GM21515 (cell line): Measurements from ENCODE around the gene UGT2B11.
"Not testable (repeated sequence)": the region's sequence is repeated elsewhere in the genome, so short reads cannot be mapped to it uniquely, and the experiment has no call there.

Source experiments
- ATAC-seq: cut with Tn5 transposase; IDR thresholded peaks from one replicate; pipeline ENCODE4 v1.9.1; 2021; ENCODE audit not compliant: unreplicated experiment

UGT2B11 gene

DNA sequence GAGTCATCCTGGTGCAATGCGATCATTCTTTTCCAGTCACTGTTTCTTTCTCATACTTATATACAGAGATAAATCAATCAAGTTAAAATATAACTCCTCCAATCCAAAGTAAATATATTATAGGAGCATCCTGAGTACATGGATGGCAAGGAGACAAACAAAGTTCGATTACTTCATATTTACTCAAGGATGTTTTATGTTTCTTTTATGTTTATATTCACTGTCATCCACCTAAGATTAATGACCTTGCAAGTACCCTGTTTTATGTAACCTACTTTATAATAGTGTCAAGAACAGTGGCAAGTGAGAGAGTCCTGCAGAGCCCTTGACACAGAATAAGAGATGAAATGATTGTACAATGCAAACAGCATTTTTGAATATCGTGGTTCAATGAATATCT lies at the start of gene UGT2B11:
UGT2B11 (minus strand) TSS at position 33 of the 400 bp plus-strand sequence; CDS start at position 7, 26 bp downstream.
- no peak for ATAC-seq

DNA sequence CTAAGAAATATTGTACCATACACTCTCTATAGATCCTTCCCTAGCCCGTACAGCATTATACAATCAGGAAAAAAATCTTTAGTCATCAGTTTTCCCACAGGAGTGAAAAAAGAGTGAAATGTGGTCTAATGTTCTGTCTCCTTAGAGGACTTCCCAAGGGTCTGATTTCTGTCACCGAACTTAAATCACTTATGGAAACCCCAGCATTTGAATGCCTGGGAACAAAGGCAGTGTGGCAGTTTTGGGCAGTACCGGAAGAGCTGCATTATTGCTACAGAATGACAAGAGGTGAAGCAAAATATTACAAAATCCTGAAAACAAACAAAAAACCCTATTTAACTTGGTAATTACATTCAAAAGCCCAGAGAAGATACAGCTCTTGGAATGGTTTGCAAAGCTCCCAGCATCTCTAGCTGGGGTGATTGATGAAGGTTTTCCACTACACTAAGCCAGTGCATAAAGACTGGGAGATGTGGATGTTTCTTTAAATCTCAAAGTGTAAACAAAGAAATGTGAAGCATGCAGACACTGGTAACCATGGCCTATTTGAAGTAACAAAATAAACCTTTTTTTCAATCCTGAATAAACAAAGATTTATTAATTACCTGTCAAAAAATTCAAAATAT lies 38.7 kb upstream of the UGT2B11 start:
- ATAC-seq = not testable (repeated sequence)

DNA sequence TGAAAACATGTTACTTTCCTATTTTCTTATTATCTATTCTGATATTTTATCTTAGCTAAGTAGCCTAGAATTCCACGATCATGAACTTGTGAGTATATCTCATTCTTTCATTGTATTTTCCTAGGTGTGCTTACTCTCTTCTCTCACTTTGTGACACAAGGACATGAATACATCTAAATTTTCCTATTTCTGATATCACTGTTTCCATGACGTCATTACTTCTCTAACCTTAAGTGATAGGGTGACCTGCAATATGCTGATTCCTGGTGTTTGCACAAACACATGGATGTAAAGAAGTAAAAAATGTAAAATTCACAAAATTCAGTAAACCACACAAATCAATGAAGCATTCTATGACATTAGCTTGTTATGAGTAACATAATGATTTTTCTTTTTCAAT lies 36.3 kb upstream of the UGT2B11 start:
- ATAC-seq = not testable (repeated sequence)

DNA sequence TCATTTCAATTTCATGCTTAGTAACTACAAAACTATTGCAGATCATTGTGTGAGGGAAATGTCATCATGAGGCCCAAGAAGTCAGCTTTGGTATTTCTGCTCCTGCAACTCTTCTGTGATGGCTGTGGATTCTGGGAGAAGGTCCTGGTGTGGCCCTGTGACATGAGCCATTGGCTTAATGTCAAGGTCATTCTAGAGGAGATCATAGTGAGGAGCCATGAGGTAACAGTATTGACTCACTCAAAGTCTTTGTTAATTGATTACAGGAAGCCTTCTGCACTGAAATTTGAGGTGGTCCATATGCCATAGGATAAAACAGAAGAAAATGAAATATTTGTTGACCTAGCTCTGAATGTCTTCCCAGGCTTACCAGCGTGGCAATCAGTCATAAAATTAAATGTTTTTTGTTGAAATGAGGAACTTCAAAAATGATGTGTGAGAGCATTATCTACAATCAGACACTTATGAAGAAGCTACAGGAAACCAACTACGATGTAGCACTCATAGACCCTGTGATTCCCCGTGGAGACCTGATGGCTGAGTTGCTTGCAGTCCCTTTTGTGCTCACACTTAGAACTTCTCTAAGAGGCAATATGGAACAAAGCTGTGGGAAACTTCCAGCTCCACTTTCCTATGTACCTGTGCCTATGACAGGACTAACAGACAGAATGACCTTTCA lies 28.2 kb upstream of the UGT2B11 start:
- ATAC-seq = not testable (repeated sequence)

DNA sequence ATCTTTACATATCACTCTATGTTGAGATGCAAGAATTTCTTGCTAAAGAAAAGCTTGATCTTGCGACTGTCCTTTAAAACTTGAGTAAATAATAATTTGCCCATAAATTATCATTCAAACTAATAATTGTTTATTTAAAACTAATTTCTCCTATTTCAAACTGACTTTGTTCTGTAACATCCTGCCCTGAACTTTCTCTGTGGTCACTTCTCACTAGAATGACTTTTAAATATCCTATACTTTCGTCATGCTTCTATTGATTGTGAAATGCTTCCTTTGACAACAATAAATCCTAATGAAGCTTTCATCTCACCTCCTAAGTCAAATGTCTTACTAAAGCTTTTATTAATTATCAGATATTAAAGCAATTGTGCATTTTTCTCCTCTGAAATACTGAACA lies 27.2 kb upstream of the UGT2B11 start:
- not testable (repeated sequence) for ATAC-seq

DNA sequence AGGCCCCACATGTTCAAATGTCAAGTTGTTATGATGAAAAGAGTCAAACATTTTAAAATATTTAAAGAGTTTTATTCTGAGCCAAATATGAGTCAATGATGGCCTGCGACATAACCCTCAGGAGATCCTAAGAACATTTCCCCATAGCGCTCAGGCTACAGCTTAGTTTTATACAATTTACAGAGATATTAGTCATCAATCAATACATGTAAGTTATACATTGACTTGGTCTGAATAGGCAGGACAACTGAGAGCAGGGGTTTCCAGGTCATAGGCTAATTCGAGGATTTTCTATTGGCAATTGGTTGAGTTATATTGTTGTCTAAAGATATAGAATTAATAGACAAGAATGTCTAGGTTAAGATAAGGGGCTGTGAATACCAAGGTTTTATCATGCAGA lies 26.2 kb upstream of the UGT2B11 start:
- ATAC-seq = not testable (repeated sequence)

DNA sequence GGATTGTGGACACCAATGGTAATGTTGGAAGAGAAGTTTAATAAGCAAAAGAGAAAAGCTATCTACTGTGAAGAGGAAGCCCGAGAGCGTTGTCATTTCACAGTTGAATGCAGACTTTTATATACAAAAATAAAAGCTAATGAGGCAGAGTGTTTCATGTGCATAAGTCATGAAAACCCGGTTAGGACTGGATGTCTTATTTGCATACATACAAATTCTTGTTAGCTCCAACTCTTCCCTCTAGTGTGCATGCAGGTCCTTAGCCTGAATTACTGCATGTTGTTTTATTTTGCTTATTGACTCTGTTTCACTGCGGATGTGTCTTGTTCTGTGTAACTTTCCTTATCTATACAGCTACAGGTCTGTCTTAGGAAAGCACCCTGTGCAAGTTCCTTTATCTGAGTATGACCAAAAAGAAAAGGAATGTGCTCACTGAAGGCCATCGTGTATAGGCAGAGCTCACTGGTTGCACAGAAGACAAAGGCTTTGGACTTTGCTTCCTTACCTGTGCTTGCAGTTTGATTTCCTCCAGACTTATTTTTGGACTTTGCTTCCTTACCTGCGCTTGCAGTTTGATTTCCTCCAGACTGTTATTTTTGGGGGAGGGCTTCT lies 25.1 kb upstream of the UGT2B11 start:
- ATAC-seq = no peak

DNA sequence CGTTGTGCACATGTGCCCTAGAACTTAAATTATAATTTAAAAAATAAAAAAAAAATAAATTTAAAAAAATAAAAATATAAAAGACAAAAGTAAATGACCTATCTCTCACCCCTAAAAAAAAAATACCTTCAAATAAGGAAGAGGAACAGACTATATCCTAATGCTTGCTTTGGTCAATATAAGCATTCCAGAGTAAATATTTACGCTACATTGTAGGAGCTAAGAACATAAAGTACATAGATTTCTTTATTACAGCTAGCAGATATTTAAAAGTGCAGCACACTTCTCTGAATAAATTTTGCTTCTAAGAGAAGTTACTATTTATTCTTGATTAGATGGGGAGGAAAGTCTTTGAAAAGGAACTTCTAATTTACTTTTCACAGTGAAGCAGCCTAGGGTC lies 24.5 kb upstream of the UGT2B11 start:
- ATAC-seq = no peak

DNA sequence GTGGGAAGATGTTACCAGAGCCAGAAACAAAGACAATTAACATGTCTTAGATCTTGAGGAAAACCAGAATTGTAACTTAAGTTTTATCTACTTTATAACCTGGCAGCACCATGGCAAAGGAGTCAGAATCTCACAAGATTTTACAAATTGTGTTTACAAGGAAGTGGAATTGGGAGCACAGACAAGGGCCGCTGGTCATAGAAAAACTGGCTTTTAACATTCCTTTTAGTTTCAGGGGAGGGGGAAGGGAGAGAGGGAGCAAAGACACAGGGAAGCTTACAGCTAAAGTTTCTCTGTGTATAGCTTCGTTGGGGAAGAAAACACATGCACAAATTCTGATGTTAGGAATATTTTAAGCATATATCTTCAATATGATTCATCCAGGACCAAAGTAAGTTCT lies 10.3 kb upstream of the UGT2B11 start:
- ATAC-seq = no peak

DNA sequence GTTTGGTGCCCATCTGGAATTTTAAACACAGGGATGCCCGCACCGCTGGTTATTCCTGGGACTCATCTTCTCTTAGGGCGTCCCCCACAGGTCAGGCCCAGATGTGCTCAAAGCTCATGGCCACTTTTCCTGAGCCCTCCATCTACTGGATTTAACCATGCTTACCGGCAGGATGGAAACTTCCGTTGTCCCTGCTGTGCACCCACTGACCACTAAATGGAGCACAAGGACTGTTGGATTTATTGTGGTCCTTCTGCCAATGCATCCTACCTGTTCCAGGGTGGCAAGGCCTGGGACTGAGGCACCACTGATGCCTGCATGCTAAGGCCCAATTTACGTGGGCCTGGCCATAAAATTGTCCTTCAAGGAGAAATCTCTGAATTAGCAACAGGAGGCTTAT lies 8.7 kb upstream of the UGT2B11 start:
- not testable (repeated sequence) for ATAC-seq

DNA sequence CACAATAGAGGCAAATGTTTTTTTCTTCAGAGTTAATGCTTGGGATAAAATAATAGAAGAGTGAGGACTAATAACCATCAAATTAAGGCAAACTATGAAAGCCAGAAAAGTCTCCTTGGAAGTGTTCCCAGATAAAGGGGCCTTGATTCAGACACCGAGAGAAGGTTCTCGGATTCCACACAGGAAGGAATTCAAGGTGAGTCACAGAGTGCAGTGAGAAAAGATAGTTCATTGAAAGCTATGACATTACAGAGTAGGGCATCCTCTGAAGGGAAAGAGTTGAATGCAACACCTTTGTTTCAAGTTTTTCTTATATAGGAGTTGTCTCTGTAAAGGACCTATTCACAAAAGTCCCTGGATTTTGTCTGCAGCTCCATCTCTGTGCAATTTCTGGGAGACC lies 3.9 kb upstream of the UGT2B11 start:
- ATAC-seq = not testable (repeated sequence)

DNA sequence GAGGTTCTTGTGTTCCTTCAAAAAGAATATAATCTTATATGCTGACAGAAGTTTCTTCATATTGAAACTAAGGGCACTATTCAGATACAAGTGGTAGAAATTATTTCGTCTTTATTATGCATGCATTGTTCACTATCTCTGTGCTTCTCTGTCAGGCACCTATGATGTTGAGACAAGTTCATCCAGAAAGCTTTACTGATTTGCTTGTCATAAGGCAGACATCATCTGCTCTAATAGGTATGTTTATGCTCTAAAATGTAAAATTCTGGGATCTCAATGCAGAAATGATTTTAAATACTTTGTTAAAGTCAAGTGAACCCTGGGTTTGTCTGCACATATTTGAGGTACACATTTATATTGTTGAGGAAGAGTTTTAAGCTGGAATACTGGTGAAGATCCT lies 3.6 kb downstream of the UGT2B11 start:
- no peak for ATAC-seq

DNA sequence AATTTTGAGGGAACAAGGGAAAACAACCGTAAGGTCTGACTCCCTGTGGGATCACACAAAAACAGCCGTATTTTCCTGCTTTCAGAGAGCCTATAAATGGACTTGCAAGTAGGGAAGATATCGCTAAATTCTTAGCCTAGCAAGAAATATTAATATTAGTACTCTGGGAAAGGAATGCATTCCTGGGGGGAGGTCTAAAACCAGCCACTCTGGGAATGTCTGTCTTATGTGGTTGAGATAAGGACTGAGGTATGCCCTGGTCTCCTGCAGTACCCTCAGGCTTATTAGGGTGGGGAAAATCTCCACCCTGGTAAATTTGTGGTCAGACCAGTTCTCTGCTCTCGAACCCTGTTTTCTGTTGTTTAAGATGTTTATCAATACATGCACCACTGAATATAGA lies 16.0 kb downstream of the UGT2B11 start:
- ATAC-seq = not testable (repeated sequence)

DNA sequence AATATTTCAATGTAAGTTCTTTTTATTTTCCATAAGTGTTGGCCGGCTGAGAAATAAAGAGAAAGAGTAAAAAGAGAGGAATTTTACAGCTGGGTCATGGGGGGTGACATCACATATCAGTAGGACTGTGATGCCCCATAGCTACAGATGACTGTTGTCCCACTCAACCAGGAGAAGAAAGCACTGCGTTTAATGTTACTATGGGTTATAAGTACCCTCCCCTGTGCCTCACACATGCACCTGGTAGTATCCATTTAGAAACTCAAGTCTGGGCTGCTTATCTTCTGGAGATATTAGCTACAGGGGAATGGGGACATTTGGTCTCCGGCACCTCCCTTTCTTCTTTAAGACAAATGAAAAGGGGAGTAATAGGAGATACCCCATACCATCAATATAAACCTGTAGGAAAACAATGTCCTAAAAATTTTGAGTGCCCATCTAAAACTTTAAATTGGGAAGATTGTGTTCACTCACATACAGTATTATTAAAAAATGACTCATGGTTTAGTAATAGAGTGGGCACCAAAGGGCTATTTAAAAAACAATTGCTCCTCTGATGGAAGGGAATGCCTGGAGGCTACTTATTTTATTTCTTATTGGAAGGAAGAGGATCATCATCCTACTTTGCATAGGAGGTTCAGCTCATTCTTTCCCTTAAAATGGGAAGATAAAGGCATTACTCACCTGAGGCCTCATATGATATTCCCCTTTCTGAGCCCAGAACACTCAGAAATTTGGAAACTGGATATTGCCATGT lies 18.2 kb downstream of the UGT2B11 start:
- ATAC-seq = no peak

DNA sequence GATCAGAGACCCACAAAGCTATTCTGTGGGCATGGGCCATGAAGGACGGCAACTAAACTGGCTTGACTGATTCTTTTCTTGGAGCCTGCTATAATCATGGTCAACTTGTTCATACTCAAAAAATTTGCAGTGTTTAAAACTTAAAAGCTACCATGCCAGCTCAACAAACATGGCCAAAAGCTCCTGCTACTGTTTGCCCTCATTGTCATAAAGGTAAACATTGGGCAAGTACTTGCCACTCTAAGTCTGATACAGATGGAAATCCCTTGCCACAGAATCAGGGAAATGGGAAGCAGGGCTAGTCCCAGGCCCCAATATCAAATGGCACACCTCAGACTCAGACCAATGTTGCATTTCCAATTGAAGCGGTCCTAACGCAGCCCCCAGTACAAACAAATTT lies 20.4 kb downstream of the UGT2B11 start:
- no peak for ATAC-seq

DNA sequence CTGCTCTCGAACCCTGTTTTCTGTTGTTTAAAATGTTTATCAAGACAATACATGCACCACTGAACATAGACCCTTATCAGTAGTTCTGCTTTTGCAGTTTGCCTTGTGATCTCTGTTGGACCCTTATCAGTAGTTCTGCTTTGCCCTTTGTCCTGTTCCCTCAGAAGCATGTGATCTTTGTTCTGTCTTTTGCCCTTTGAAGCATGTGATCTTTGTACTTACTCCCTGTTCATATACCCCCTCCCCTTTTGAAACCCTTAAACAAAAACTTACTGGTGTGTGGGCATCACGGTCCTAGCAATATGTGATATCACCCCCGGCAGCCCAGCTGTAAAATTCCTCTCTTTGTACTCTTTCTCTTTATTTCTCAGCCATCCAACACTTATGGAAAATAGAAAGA lies 22.6 kb downstream of the UGT2B11 start:
- not testable (repeated sequence) for ATAC-seq

DNA sequence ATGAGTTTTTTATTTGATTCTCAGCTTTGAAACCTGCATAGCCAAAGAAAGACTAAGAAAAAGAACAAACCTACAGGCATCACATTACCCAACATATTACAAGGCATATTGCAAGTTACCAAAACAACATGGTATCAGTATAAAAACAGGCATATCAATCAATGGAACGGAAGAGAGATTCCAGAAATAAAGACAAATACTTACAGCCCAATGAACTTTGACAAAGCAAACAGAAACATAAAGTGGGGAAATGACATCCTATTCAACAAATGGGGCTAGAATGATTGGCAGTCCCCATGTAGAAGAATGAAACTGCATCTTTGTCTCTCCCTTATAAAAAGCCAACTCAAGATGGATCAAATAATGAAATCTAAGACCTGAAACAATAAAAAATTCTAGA lies 23.9 kb downstream of the UGT2B11 start:
- not testable (repeated sequence) for ATAC-seq

DNA sequence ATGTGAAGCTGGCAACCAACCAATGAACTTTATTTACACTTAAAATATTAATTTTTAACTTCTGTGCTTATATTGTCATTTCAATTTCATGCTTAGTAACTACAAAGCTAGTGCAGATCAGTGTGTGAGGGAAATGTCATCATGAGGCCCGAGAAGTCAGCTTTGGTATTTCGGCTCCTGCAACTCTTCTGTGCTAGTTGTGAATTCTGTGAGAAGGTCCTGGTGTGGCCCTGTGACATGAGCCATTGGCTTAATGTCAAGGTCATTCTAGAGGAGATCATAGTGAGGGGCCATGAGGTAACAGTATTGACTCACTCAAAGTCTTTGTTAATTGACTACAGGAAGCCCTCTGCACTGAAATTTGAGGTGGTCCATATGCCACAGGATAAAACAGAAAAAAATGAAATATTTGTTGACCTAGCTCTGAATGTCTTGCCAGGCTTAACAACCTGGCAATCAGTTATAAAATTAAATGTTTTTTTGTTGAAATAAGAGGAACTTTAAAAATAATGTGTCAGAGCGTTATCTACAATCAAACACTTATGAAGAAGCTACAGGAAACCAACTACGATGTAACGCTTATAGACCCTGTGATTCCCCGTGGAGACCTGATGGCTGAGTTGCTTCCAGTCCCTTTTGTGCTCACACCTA lies 32.9 kb downstream of the UGT2B11 start:
- ATAC-seq = not testable (repeated sequence)

DNA sequence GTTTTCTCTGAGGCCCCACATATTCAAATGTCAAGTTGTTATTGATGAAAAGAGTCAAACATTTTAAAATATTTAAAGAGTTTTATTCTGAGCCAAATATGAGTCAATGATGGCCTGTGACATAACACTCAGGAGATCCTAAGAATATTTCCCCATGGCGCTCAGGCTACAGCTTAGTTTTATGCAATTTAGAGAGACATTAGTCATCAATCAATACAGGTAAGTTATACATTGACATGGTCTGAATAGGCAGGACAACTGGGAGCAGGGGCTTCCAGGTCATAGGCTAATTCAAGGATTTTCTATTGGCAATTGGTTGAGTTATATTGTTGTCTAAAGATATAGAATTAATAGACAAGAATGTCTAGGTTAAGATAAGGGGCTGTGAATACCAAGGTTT lies 34.7 kb downstream of the UGT2B11 start:
- ATAC-seq = not testable (repeated sequence)

DNA sequence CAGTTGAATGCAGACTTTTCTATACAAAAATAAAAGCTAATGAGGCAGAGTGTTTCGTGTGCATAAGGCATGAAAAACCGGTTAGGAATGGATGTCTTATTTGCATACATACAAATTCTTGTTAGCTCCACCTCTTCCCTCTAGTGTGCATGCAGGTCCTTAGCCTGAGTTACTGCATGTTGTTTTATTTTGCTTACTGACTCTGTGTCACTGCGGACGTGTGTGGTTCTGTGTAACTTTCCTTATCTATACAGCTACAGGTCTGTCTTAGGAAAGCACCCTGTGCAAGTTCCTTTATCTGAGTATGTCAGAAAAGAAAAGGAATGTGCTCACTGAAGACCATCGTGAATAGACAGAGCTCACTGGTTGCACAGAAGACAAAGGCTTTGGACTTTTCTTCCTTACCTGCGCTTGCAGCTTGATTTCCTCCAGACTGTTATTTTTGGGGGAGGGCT lies 35.8 kb downstream of the UGT2B11 start:
- ATAC-seq = not testable (repeated sequence)
